Measurements from ENCODE around the gene DLG3.

DLG3 gene

GRCh38 chrX:70454441-70455365 lies 10.1 kb downstream of the DLG3 start:
- CTCF ChIA-PET: interaction anchor here (0.6 to 1.7 kb wide), 3 partner anchors 24 to 210 kb away, joined by 3 to 6 read pairs (median 5); no protein-coding TSS in a partner anchor
- peak; percentile 79 for DNase-seq (ENCODE audit: extremely low spot score)

DNA sequence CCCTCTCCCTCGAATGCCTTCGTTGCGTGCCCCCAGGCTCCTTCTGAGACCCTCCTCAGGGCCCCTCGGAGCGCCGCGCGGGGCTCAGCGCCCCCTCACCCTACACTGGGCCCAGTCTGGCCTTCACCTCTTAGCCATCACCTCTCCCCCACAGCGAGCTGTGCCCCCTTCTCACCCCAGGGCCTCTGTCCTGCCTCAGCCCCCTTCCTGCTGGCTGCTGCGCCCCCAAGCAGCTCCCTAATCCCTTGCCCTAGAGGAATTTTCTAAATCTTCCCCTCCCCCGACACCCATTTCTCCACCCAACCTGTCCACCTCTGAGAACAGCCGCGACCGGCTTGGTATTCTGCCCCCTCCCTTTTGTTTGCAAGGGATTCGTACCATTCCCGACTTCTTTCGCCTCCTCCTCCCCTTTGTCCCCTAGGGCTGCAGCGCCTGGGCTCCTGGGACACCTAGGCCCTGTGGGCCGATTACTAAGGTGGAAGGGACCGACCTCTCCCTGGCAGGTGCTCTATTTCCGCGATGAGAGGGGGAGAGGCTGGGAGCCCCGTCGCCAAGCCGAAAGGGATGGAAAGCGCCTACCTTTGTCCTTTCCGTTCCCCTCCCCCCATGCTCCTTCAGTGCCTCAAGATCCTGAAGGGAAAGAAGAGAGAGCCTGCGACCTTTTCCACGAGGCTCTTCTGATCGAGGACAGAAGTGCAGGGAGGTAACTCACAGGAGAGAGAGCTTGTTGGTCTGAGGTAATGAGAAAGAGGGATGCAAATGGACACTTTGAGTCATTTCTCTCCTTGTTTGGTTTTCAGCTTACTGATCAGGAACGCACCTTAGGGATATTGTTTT lies 10.9 kb downstream of the DLG3 start:
- TF ChIP-seq FOXM1 (IDR thresholded peaks at IDR 0.05; ENCODE audit: borderline replicate concordance): no peak
- peak; percentile 55 for TF ChIP-seq L3MBTL2 (conservative IDR thresholded peaks at IDR 0.05)
- ChIA-PET POLR2A (interaction anchor here (0.9 to 1.2 kb wide), 2 partner anchors 13 to 22 kb away, joined by 3 read pairs; no protein-coding TSS in a partner anchor), CTCF (interaction anchor here (0.8 to 1.7 kb wide), 3 partner anchors 18 to 504 kb away, joined by 3 to 5 read pairs (median 4); no protein-coding TSS in a partner anchor)
- no peak for DNase-seq (ENCODE audit: extremely low spot score)

More at GRCh38 chrX:70454441-70455365, 10.1 kb downstream of the DLG3 start:
- POLR2A ChIA-PET: no interaction called here
- peak; percentile 27; the same call in 1 of the 2 replicates for TF ChIP-seq PKNOX1 (IDR thresholded peaks at IDR 0.05)
- no peak for TF ChIP-seq SUZ12 (IDR thresholded peaks at IDR 0.05)
- TF ChIP-seq FOXA1 (IDR thresholded peaks at IDR 0.05): no peak

DNA sequence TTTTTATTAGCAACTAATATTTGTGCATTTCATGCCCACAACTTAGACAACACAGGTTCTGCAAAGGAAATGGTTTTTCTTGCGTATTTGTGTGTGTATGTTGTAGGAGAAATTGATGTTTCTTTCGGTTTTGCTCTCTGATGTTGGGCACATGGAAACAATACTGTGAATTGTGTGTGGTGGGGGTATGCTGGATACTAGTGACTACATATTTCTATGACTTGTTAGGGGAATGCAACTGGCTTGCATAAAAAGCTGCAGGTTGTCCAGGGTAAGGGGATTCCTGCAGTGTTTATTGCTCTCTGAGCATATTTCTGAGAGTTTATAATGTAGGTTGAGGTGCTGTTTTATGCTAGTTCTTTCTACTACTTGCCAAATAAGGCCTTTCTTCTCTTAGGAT lies 11.6 kb downstream of the DLG3 start:
- ChIA-PET CTCF (interaction anchor here (0.8 to 1.1 kb wide), 2 partner anchors 18 to 504 kb away, joined by 3 to 4 read pairs; no protein-coding TSS in a partner anchor), POLR2A (interaction anchor here (0.9 to 1.2 kb wide), 2 partner anchors 12 to 21 kb away, joined by 3 read pairs; no protein-coding TSS in a partner anchor)
- no peak for DNase-seq (ENCODE audit: extremely low spot score)
- TF ChIP-seq SP1 (IDR thresholded peaks at IDR 0.05) (no peak), CTBP1 (IDR thresholded peaks at IDR 0.05; ENCODE audit: borderline replicate concordance) (no peak), BHLHE40 (IDR thresholded peaks at IDR 0.05; ENCODE audit: borderline replicate concordance) (no peak), FOXM1 (IDR thresholded peaks at IDR 0.05; ENCODE audit: borderline replicate concordance) (no peak), LEF1 (IDR thresholded peaks at IDR 0.05; ENCODE audit: borderline replicate concordance) (no peak), L3MBTL2 (conservative IDR thresholded peaks at IDR 0.05) (no peak), TARDBP (IDR thresholded peaks at IDR 0.05) (no peak), ARNT (IDR thresholded peaks at IDR 0.05) (no peak), ELF4 (IDR thresholded peaks at IDR 0.05) (no peak), FOXA1 (IDR thresholded peaks at IDR 0.05) (no peak), PKNOX1 (IDR thresholded peaks at IDR 0.05) (no peak), HDGF (IDR thresholded peaks at IDR 0.05; ENCODE audit: borderline replicate concordance) (no peak)

- TF ChIP-seq FOXK2 (IDR thresholded peaks at IDR 0.05): no peak
- DNase-seq (ENCODE audit: extremely low spot score): no peak
- ChIA-PET POLR2A (no interaction called here), CTCF (no interaction called here)
Measured at GRCh38 chrX:70461026-70461425, 16.4 kb downstream of the DLG3 start.

GRCh38 chrX:70464051-70464450 lies 19.4 kb downstream of the DLG3 start:
- TF ChIP-seq L3MBTL2 (conservative IDR thresholded peaks at IDR 0.05): no peak
- no peak for TF ChIP-seq PKNOX1 (IDR thresholded peaks at IDR 0.05)
- no peak for TF ChIP-seq HDGF (IDR thresholded peaks at IDR 0.05; ENCODE audit: borderline replicate concordance)
- no peak for TF ChIP-seq FOXK2 (IDR thresholded peaks at IDR 0.05)
- no peak for TF ChIP-seq ARNT (IDR thresholded peaks at IDR 0.05)
- no peak for TF ChIP-seq CTBP1 (IDR thresholded peaks at IDR 0.05; ENCODE audit: borderline replicate concordance)
- no peak for TF ChIP-seq TARDBP (IDR thresholded peaks at IDR 0.05)
- no peak for TF ChIP-seq FOXM1 (IDR thresholded peaks at IDR 0.05; ENCODE audit: borderline replicate concordance)
- no peak for TF ChIP-seq LEF1 (IDR thresholded peaks at IDR 0.05; ENCODE audit: borderline replicate concordance)
- TF ChIP-seq SP1 (IDR thresholded peaks at IDR 0.05): no peak
- TF ChIP-seq FOXA1 (IDR thresholded peaks at IDR 0.05): no peak
- TF ChIP-seq BHLHE40 (IDR thresholded peaks at IDR 0.05; ENCODE audit: borderline replicate concordance): no peak
- no peak for TF ChIP-seq NFRKB (IDR thresholded peaks at IDR 0.05)
- TF ChIP-seq ZNF384 (IDR thresholded peaks at IDR 0.05): no peak
- no peak for TF ChIP-seq ELF4 (IDR thresholded peaks at IDR 0.05)
- TF ChIP-seq SUZ12 (IDR thresholded peaks at IDR 0.05): no peak
- ChIA-PET CTCF (interaction anchor here (0.6 kb wide), 1 partner anchor 13 kb away, joined by 3 read pairs; no protein-coding TSS in a partner anchor), POLR2A (no interaction called here)
- DNase-seq (ENCODE audit: extremely low spot score): no peak

DNA sequence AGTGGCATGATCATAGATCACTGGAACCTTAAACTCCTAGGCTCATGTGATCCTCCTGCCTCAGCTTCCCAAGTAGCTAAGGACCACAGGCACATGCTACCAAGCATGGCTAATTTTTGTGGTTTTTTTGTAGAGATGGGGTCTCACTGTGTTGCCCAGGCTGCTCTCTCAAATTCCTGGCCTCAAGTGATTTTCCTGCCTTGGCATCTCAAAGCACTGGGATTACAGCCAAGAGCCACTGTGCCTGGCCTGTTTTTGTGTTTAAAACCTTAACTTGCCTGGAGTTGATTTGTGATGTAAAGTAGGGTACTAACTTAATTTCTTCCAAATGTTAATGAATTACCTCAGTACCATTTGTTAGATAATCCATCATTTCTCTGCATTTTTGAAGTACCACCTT lies 22.3 kb downstream of the DLG3 start:
- ChIA-PET CTCF (no interaction called here), POLR2A (no interaction called here)
- TF ChIP-seq L3MBTL2 (conservative IDR thresholded peaks at IDR 0.05): no peak
- no peak for TF ChIP-seq TARDBP (IDR thresholded peaks at IDR 0.05)
- TF ChIP-seq HDGF (IDR thresholded peaks at IDR 0.05; ENCODE audit: borderline replicate concordance): no peak
- no peak for TF ChIP-seq FOXK2 (IDR thresholded peaks at IDR 0.05)
- no peak for TF ChIP-seq FOXM1 (IDR thresholded peaks at IDR 0.05; ENCODE audit: borderline replicate concordance)
- TF ChIP-seq NFRKB (IDR thresholded peaks at IDR 0.05): no peak
- no peak for TF ChIP-seq PKNOX1 (IDR thresholded peaks at IDR 0.05)
- no peak for TF ChIP-seq ELF4 (IDR thresholded peaks at IDR 0.05)
- TF ChIP-seq CTBP1 (IDR thresholded peaks at IDR 0.05; ENCODE audit: borderline replicate concordance): no peak
- no peak for TF ChIP-seq LEF1 (IDR thresholded peaks at IDR 0.05; ENCODE audit: borderline replicate concordance)
- TF ChIP-seq FOXA1 (IDR thresholded peaks at IDR 0.05): no peak
- no peak for TF ChIP-seq ZNF384 (IDR thresholded peaks at IDR 0.05)
- TF ChIP-seq BHLHE40 (IDR thresholded peaks at IDR 0.05; ENCODE audit: borderline replicate concordance): no peak
- no peak for TF ChIP-seq SUZ12 (IDR thresholded peaks at IDR 0.05)
- no peak for DNase-seq (ENCODE audit: extremely low spot score)
